Body of pancreas (tissue), 4 donors: ENCODE results near the gene FARS2. TPM values are rescaled to one million over a fixed set of nuclear protein-coding genes. Genes with fewer than 3 reads are reported as not detected.

ENCODE experiments used
- ATAC-seq: fragments of 150-250 bp; one replicate; pipeline ENCODE4 v1.9.1; 2016
- DNase-seq, 4 donors: peaks; one replicate each; pipeline ENCODE4 v3.0.0-alpha.2; 2019
- H3K27ac ChIP-seq, 4 donors: fragments of 200-600 bp; sonication (generic); 1 replicate in 3 of 4; 2 replicates in 1 of 4; pipeline versions ENCODE4 v1.5.1 to v1.6.1; 2016 to 2019; ENCODE audit warnings: mild to moderate bottlenecking in 1 of 4, mixed read lengths in 1 of 4, moderate library complexity in 1 of 4
- H3K27me3 ChIP-seq, 2 donors: fragments of 200-600 bp; sonication (generic); one replicate each; pipeline ENCODE4 v1.6.0; 2016; ENCODE audit warnings: mild to moderate bottlenecking in 1 of 2
- H3K36me3 ChIP-seq, 2 donors: fragments of 200-600 bp; sonication (generic); replicated peaks in 1 of 2; 2 replicates each; pipeline ENCODE4 v1.5.1; 2016; ENCODE audit warnings: low read depth in 2 of 2; ENCODE audit not compliant: insufficient read depth in 1 of 2
- H3K4me1 ChIP-seq: fragments of 200-600 bp; sonication (generic); one replicate; pipeline ENCODE4 v1.6.0; 2016
- H3K4me3 ChIP-seq, 2 donors: fragments of 200-600 bp; sonication (generic); 1 replicate in 1 of 2; 2 replicates in 1 of 2; pipeline ENCODE4 v1.5.1; 2016 to 2019
- H3K9me3 ChIP-seq, 3 donors: fragments of 200-600 bp; sonication (generic); 1 replicate in 2 of 3; 2 replicates in 1 of 3; pipeline ENCODE4 v1.5.1; 2016
- CTCF ChIP-seq, 7 experiments: fragments of 450-650 bp in 4 of 7; fragments of 200-600 bp in 3 of 7; sonication (generic) in 3 of 7; IDR thresholded peaks; one replicate each; pipeline ENCODE4 v1.5.1; 2016 to 2019; ENCODE audit warnings: antibody characterized with exemption in 7 of 7
- POLR2A ChIP-seq, 3 donors: fragments of 450-650 bp; IDR thresholded peaks; one replicate each; pipeline ENCODE4 v1.6.1; 2016; ENCODE audit warnings: antibody characterized with exemption in 3 of 3, mild to moderate bottlenecking in 2 of 3
- WGBS, 2 donors: methylation state at CpG; one replicate each; pipeline ENCODE4 v1.1.5; 2017; 5-methylcytosine and 5-hydroxymethylcytosine counted together
- intact Hi-C: fragments of 100-400 bp; cut with DNase I; formaldehyde crosslinking; loops from one replicate; pipeline ENCODE4 v1.15.1; 2023
- total RNA-seq, 2 donors: library from RNA; depleted of rRNA; stranded (reverse); fragments of >200 nt; gene quantifications; one replicate each; pipeline ENCODE4 v1.1.0, GENCODE V29; 2016

Gene FARS2
- total RNA-seq, 2 donors from 2014 or later: 6.5 to 9.6 TPM

GRCh38 chr6:5749016-5749650 is 487.8 kb downstream of the FARS2 start:
- TF ChIP-seq POLR2A (IDR thresholded peaks at IDR 0.05): no peak
- no peak for TF ChIP-seq CTCF (IDR thresholded peaks at IDR 0.05)
- WGBS, 2 donors: 91 to 92% methylated on average over 6 of the region's 6 CpGs
- no peaks in the 10 kb centered on the region for H3K4me1 ChIP-seq
- H3K36me3 ChIP-seq: no peaks in the 10 kb centered on the region
- no peaks in the 10 kb centered on the region for H3K27me3 ChIP-seq
- H3K27ac ChIP-seq: no peak overlapping the region
- DNase-seq (no peak), ATAC-seq (no peak)
- H3K9me3 ChIP-seq: peaks cover 0 to 2% (median 0%) of the 10 kb centered on the region in 3 donors
- no peak overlapping the region for H3K4me3 ChIP-seq
- intact Hi-C loops: no loop called here

DNA sequence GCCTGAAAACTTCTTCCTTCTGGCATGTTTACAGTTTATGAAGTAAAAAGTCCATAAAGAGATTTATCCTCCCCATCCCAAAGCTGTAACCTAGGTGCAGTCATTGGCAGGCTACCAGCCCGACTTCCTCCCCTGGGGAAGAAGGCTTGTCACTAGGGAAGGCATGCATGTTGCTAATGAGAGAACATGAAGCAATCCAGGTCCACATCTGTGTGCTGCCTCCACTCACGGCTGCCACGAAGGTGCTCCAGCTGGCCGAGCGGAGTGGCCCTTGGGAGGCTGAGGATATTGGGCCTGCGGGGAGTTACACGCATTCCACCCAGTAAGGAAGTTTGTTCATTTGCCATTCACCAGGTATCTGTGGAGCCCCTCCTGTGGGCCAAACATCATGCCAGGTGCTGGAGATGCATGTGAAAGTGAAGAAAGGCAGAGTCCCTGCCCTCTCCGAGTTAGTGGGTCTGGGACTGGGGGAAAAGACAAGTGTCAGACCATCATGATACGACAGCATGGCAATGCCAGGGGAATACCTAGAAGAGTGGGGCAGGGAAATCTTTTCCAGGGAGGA is 488.4 kb downstream of the FARS2 start:
- peaks cover 0 to 5% (median 0%) of the 10 kb centered on the region in 3 donors for H3K9me3 ChIP-seq
- no peak overlapping the region for H3K27ac ChIP-seq
- H3K27me3 ChIP-seq: no peaks in the 10 kb centered on the region
- H3K4me3 ChIP-seq: no peak overlapping the region
- no peak for ATAC-seq
- WGBS, 2 donors: 94 to 96% methylated on average over 9 of the region's 9 CpGs
- intact Hi-C loops: no loop called here
- no peaks in the 10 kb centered on the region for H3K36me3 ChIP-seq
- DNase-seq: no peak
- no peaks in the 10 kb centered on the region for H3K4me1 ChIP-seq
- TF ChIP-seq CTCF (IDR thresholded peaks at IDR 0.05) (no peak), POLR2A (IDR thresholded peaks at IDR 0.05) (no peak)

GRCh38 chr6:5751525-5752390 is 490.4 kb downstream of the FARS2 start:
- WGBS, 2 donors: 85 to 89% methylated on average over 9 of the region's 9 CpGs
- DNase-seq: no peak
- intact Hi-C loops: no loop called here
- Histone ChIP-seq H3K27ac (no peak overlapping the region), H3K4me1 (no peaks in the 10 kb centered on the region), H3K36me3 (no peaks in the 10 kb centered on the region), H3K27me3 (no peaks in the 10 kb centered on the region), H3K9me3 (peaks cover 0 to 5% (median 0%) of the 10 kb centered on the region in 3 donors), H3K4me3 (no peak overlapping the region)
- no peak for ATAC-seq
- TF ChIP-seq CTCF (IDR thresholded peaks at IDR 0.05): no peak
- no peak for TF ChIP-seq POLR2A (IDR thresholded peaks at IDR 0.05)

- H3K4me3 ChIP-seq: no peak overlapping the region
- H3K9me3 ChIP-seq: peaks cover 0 to 5% (median 0%) of the 10 kb centered on the region in 3 donors
- H3K27ac ChIP-seq: no peak overlapping the region
- H3K4me1 ChIP-seq: no peaks in the 10 kb centered on the region
- H3K27me3 ChIP-seq: no peaks in the 10 kb centered on the region
- WGBS, 2 donors: 63 to 72% methylated on average over 5 of the region's 5 CpGs
- H3K36me3 ChIP-seq: no peaks in the 10 kb centered on the region
- no peak for ATAC-seq
- intact Hi-C loops: no loop called here
- no peak for TF ChIP-seq CTCF (IDR thresholded peaks at IDR 0.05)
- no peak for TF ChIP-seq POLR2A (IDR thresholded peaks at IDR 0.05)
- DNase-seq: no peak
These were observed 491.0 kb downstream of the FARS2 start for GRCh38 chr6:5752391-5752680.
